H9 (cell line): ENCODE results near the gene ZNF750. TPM values are rescaled to one million over a fixed set of nuclear protein-coding genes. Genes with fewer than 3 reads are reported as not detected.

ENCODE experiments used
- DNase-seq: peaks from one replicate; pipeline ENCODE4 v3.0.0-alpha.2; 2017
- H2AFZ ChIP-seq: one replicate; pipeline ENCODE4 v1.6.1; 2013; ENCODE audit warnings: mild to moderate bottlenecking, low read length, control low read depth, moderate library complexity
- H2AK5ac ChIP-seq: 2 replicates; pipeline ENCODE4 v1.6.1; 2013; ENCODE audit warnings: low read length, control low read depth, mixed read lengths; ENCODE audit not compliant: insufficient read length
- H2BK120ac ChIP-seq: one replicate; pipeline ENCODE4 v1.6.1; 2013; ENCODE audit warnings: low read depth, mild to moderate bottlenecking, low read length, control low read depth, inconsistent platforms; ENCODE audit not compliant: poor library complexity, severe bottlenecking
- H2BK12ac ChIP-seq: 2 replicates; pipeline ENCODE4 v1.6.1; 2013; ENCODE audit warnings: low read length, control low read depth, mixed read lengths, low read depth; ENCODE audit not compliant: insufficient read length
- H2BK15ac ChIP-seq: 2 replicates; pipeline ENCODE4 v1.6.1; 2013; ENCODE audit warnings: low read depth, low read length, control low read depth
- H2BK20ac ChIP-seq: one replicate; pipeline ENCODE4 v1.6.1; 2013; ENCODE audit warnings: low read depth, mild to moderate bottlenecking, low read length, control low read depth, inconsistent platforms; ENCODE audit not compliant: poor library complexity, severe bottlenecking
- H2BK5ac ChIP-seq: 2 replicates; pipeline ENCODE4 v1.6.1; 2013; ENCODE audit warnings: low read length, control low read depth, mixed read lengths; ENCODE audit not compliant: insufficient read length
- H3K14ac ChIP-seq: 2 replicates; pipeline ENCODE4 v1.6.1; 2013; ENCODE audit warnings: low read length, control low read depth; ENCODE audit not compliant: insufficient read depth
- H3K18ac ChIP-seq: 2 replicates; pipeline ENCODE4 v1.6.1; 2013; ENCODE audit warnings: low read depth, mild to moderate bottlenecking, mixed read lengths, low read length, control low read depth; ENCODE audit not compliant: insufficient read length
- H3K23ac ChIP-seq: 2 replicates; pipeline ENCODE4 v1.6.1; 2013; ENCODE audit warnings: low read length, control low read depth, mixed read lengths, low read depth; ENCODE audit not compliant: insufficient read length
- H3K23me2 ChIP-seq: 2 replicates; pipeline ENCODE4 v1.6.1; 2013; ENCODE audit warnings: low read depth, mild to moderate bottlenecking, mixed read lengths, low read length, control low read depth; ENCODE audit not compliant: insufficient read length, poor library complexity, severe bottlenecking
- H3K27ac ChIP-seq: 2 replicates; pipeline ENCODE4 v1.5.1; 2013; ENCODE audit warnings: low read length, control low read depth, mixed read lengths, low read depth; ENCODE audit not compliant: insufficient read length
- H3K27me3 ChIP-seq: 2 replicates; pipeline ENCODE4 v1.6.1; 2013; ENCODE audit warnings: low read length, control low read depth, inconsistent platforms; ENCODE audit not compliant: insufficient read depth
- H3K4ac ChIP-seq: 2 replicates; pipeline ENCODE4 v1.6.1; 2013; ENCODE audit warnings: low read depth, mild to moderate bottlenecking, control low read depth, inconsistent platforms, low read length, moderate library complexity
- H3K4me1 ChIP-seq: 2 replicates; pipeline ENCODE4 v1.6.1; 2013; ENCODE audit warnings: low read length, control low read depth, inconsistent platforms; ENCODE audit not compliant: insufficient read depth
- H3K4me2 ChIP-seq: 2 replicates; pipeline ENCODE4 v1.6.1; 2013; ENCODE audit warnings: low read length, control low read depth, mixed read lengths; ENCODE audit not compliant: insufficient read length, insufficient read depth
- H3K56ac ChIP-seq: 2 replicates; pipeline ENCODE4 v1.6.1; 2013; ENCODE audit warnings: low read depth, mild to moderate bottlenecking, mixed read lengths, low read length, control low read depth; ENCODE audit not compliant: insufficient read length
- H3K79me1 ChIP-seq: 2 replicates; pipeline ENCODE4 v1.6.1; 2013; ENCODE audit warnings: low read depth, mild to moderate bottlenecking, moderate library complexity, low read length, control low read depth, inconsistent platforms; ENCODE audit not compliant: insufficient read depth, poor library complexity, severe bottlenecking
- H3K79me2 ChIP-seq: 2 replicates; pipeline ENCODE4 v1.6.1; 2013; ENCODE audit warnings: low read length, control low read depth, inconsistent platforms; ENCODE audit not compliant: insufficient read depth
- H3K9ac ChIP-seq: 2 replicates; pipeline ENCODE4 v1.6.1; 2013; ENCODE audit warnings: low read length, control low read depth, mixed read lengths; ENCODE audit not compliant: insufficient read length; ENCODE audit errors: extremely low read depth
- H3K9me3 ChIP-seq: one replicate; pipeline ENCODE4 v1.6.1; 2013; ENCODE audit warnings: low read depth, low read length, inconsistent platforms; ENCODE audit not compliant: control insufficient read depth
- H3T11ph ChIP-seq: one replicate; pipeline ENCODE4 v1.6.1; 2013; ENCODE audit warnings: mild to moderate bottlenecking, low read length, control low read depth, inconsistent platforms
- H4K20me1 ChIP-seq: one replicate; pipeline ENCODE4 v1.6.1; 2013; ENCODE audit not compliant: control insufficient read depth, insufficient read length, insufficient read depth
- H4K5ac ChIP-seq: 2 replicates; pipeline ENCODE4 v1.6.1; 2013; ENCODE audit warnings: low read depth, mild to moderate bottlenecking, mixed read lengths, low read length, control low read depth; ENCODE audit not compliant: insufficient read length
- H4K8ac ChIP-seq: replicated peaks from 2 replicates; pipeline ENCODE4 v1.6.1; 2013; ENCODE audit warnings: low read length, control low read depth, mixed read lengths, low read depth; ENCODE audit not compliant: insufficient read length
- H4K91ac ChIP-seq: 2 replicates; pipeline ENCODE4 v1.6.1; 2013; ENCODE audit warnings: low read depth, mild to moderate bottlenecking, moderate library complexity, mixed read lengths, low read length, control low read depth; ENCODE audit not compliant: insufficient read length
- H3K27ac Mint-ChIP-seq, 3 experiments: 2 replicates in 2 of 3; 3 replicates in 1 of 3; pipeline ENCODE4 v1.8.0; 2020 to 2021; ENCODE audit warnings: mixed read lengths in 3 of 3, mild to moderate bottlenecking in 1 of 3, moderate library complexity in 1 of 3
- H3K27me3 Mint-ChIP-seq: 2 replicates; pipeline ENCODE4 v1.8.0; 2021; ENCODE audit warnings: low read depth, mild to moderate bottlenecking, moderate library complexity, mixed read lengths
- H3K36me3 Mint-ChIP-seq, 3 experiments: 2 replicates in 2 of 3; 3 replicates in 1 of 3; pipeline ENCODE4 v1.8.0; 2020 to 2021; ENCODE audit warnings: low read depth in 3 of 3, mixed read lengths in 3 of 3; ENCODE audit not compliant: insufficient read depth in 1 of 3
- H3K4me1 Mint-ChIP-seq, 2 experiments: 2 replicates each; pipeline ENCODE4 v1.8.0; 2020; ENCODE audit warnings: mixed read lengths in 2 of 2
- H3K4me3 Mint-ChIP-seq, 2 experiments: 2 replicates in 1 of 2; 3 replicates in 1 of 2; pipeline ENCODE4 v1.8.0; 2020 to 2021; ENCODE audit warnings: mild to moderate bottlenecking in 2 of 2, mixed read lengths in 2 of 2, moderate library complexity in 1 of 2
- H3K9me3 Mint-ChIP-seq, 2 experiments: 2 replicates in 1 of 2; 3 replicates in 1 of 2; pipeline ENCODE4 v1.8.0; 2020; ENCODE audit warnings: mild to moderate bottlenecking in 2 of 2, mixed read lengths in 2 of 2, moderate library complexity in 1 of 2
- WGBS: extraction: QIAGEN DNeasy Blood & Tissue Kit; methylation state at CpG from one replicate; pipeline ENCODE4 v1.1.7; 2013; ENCODE audit warnings: missing lambda C conversion rate, low lambda C conversion rate, mixed read lengths; ENCODE audit not compliant: insufficient read length; ENCODE audit errors: extremely low coverage; 5-methylcytosine and 5-hydroxymethylcytosine counted together
- total RNA-seq: library from RNA; stranded (reverse); gene quantifications from 2 replicates; pipeline ENCODE4 v1.2.1, GENCODE V29; 2021
- TF ChIP-seq, protein P1 (sequence below): fragments of 200-600 bp; sonication (generic); conservative IDR thresholded peaks from 3 replicates; pipeline ENCODE4 v1.8.0; 2021; ENCODE audit warnings: antibody characterized with exemption, mild to moderate bottlenecking

Gene ZNF750
- total RNA-seq, 1 experiment from 2014 or later = not detected

DNA sequence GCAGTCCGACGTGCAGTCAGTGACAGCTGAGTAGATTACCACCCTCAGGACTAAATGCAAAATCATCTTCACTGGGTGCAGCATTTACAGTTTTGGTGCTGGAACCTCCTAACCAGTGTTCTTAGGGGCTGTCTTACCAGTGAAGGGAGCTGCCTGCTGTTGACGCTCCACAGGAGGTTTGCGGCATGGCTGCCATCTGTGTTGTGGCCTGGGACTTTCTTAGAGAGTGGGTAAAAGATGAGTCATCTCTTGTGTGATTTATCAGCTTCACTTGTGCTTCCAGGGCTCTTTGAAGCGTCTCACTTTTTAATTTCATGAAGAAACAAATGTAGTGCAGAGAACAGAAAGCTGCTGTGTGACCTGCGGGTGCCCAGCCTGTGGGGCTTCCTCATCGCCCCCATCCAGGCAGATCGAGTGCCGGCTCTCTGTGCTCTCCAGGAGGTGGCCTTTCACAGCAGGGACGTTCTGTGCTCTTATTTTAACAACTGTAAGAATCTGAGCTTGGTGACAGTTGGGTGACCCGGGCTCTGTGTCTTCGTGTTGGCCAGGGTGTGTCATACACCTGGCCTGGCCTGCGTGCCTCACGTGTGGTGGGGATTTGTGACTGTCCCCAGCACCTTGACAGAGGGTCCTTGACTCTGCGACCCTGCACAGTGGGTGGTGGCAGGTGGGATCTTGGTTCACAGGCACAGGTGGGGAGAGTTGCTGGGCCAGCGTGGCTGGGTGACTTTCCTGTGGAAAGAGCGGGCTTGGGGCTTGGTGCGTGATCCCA lies 24.3 kb upstream of the ZNF750 start:
- H4K20me1 ChIP-seq = no peaks in the 10 kb centered on the region
- H3K4ac ChIP-seq = no peak overlapping the region
- H2BK12ac ChIP-seq = no peak overlapping the region
- H4K5ac ChIP-seq = no peak overlapping the region
- H3K23me2 ChIP-seq = peaks cover 3% of the 10 kb centered on the region
- TF ChIP-seq, protein P1, sequence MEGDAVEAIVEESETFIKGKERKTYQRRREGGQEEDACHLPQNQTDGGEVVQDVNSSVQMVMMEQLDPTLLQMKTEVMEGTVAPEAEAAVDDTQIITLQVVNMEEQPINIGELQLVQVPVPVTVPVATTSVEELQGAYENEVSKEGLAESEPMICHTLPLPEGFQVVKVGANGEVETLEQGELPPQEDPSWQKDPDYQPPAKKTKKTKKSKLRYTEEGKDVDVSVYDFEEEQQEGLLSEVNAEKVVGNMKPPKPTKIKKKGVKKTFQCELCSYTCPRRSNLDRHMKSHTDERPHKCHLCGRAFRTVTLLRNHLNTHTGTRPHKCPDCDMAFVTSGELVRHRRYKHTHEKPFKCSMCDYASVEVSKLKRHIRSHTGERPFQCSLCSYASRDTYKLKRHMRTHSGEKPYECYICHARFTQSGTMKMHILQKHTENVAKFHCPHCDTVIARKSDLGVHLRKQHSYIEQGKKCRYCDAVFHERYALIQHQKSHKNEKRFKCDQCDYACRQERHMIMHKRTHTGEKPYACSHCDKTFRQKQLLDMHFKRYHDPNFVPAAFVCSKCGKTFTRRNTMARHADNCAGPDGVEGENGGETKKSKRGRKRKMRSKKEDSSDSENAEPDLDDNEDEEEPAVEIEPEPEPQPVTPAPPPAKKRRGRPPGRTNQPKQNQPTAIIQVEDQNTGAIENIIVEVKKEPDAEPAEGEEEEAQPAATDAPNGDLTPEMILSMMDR = no peak
- peaks cover 0 to 4% (median 0%) of the 10 kb centered on the region in 3 experiments; a peak in 2 of 7 replicates for H3K36me3 Mint-ChIP-seq
- no peak overlapping the region; the same call in 1 of the 2 replicates for H3K14ac ChIP-seq
- no peak overlapping the region for H3K4me3 Mint-ChIP-seq
- peaks cover 3% of the 10 kb centered on the region for H3K79me1 ChIP-seq
- no peaks in the 10 kb centered on the region for H3K27me3 ChIP-seq
- H2BK20ac ChIP-seq = no peak overlapping the region
- H3T11ph ChIP-seq = no peak overlapping the region
- H3K18ac ChIP-seq = no peak overlapping the region
- H3K9ac ChIP-seq = no peak overlapping the region
- H3K4me1 ChIP-seq = no peaks in the 10 kb centered on the region
- no peak overlapping the region for H3K56ac ChIP-seq
- peak overlapping the region; percentile 82 to 98 (median 90); a peak in 6 of 7 replicates for H3K27ac Mint-ChIP-seq
- H2BK15ac ChIP-seq = no peak overlapping the region
- H4K8ac ChIP-seq = no peak overlapping the region
- no peaks in the 10 kb centered on the region for H3K9me3 Mint-ChIP-seq
- H2BK5ac ChIP-seq = no peak overlapping the region
- WGBS = no CpG with 5 or more reads among the region's 18 CpGs
- H2BK120ac ChIP-seq = no peak overlapping the region
- no peak overlapping the region for H2AFZ ChIP-seq
- no peaks in the 10 kb centered on the region; the same call in 1 of the 2 replicates for H3K79me2 ChIP-seq
- no peaks in the 10 kb centered on the region; the same call in 1 of the 2 replicates for H3K27me3 Mint-ChIP-seq
- no peaks in the 10 kb centered on the region for H3K9me3 ChIP-seq
- H3K27ac ChIP-seq = no peak overlapping the region
- no peak overlapping the region for H3K4me2 ChIP-seq
- no peak overlapping the region for H4K91ac ChIP-seq
- no peak for DNase-seq
- H3K4me1 Mint-ChIP-seq = peaks cover 10 to 32% of the 10 kb centered on the region in 2 experiments
- no peak overlapping the region for H2AK5ac ChIP-seq
- H3K23ac ChIP-seq = no peak overlapping the region
